PFSK-1 (cell line): ENCODE measurements around the gene CENPX.

Source experiments
- FOXP2 ChIP-seq: optimal IDR thresholded peaks from 2 replicates; pipeline ENCODE3; 2011; ENCODE audit warnings: borderline replicate concordance, control low read depth, inconsistent platforms; ENCODE audit not compliant: insufficient read depth; ENCODE audit errors: extremely low read length, extremely low read depth
- POLR2AphosphoS5 ChIP-seq: IDR thresholded peaks from 2 replicates; pipeline ENCODE4 v1.6.1; 2012; ENCODE audit warnings: low read depth, mild to moderate bottlenecking, control low read depth, low read length, moderate library complexity
- REST ChIP-seq, 2 experiments: IDR thresholded peaks; 2 replicates each; pipeline versions ENCODE4 v1.6.1 to v1.8.0; 2011 to 2012; ENCODE audit warnings: low read depth in 2 of 2, low read length in 2 of 2, control low read depth in 1 of 2, inconsistent platforms in 1 of 2, mild to moderate bottlenecking in 1 of 2, moderate library complexity in 1 of 2; ENCODE audit not compliant: insufficient read depth in 1 of 2
- SIN3A ChIP-seq: IDR thresholded peaks from 2 replicates; pipeline ENCODE4 v1.6.1; 2012; ENCODE audit warnings: mild to moderate bottlenecking, low read length, moderate library complexity, borderline replicate concordance; ENCODE audit not compliant: insufficient read depth
- TAF1 ChIP-seq: IDR thresholded peaks from 2 replicates; pipeline ENCODE4 v1.6.1; 2012; ENCODE audit warnings: low read length, control low read depth, borderline replicate concordance; ENCODE audit not compliant: insufficient read depth

The CENPX gene

GRCh38 chr17:82049106-82049505, 26.4 kb upstream of the CENPX start:
- TF ChIP-seq SIN3A = no peak
- TF ChIP-seq FOXP2 = no peak
- TF ChIP-seq POLR2AphosphoS5 = no peak
- TF ChIP-seq TAF1 = no peak
- no peak for TF ChIP-seq REST (IDR thresholded peaks at IDR 0.05; ENCODE audit: insufficient read depth in 1 of 2, low read depth in 2 of 2, low read length in 2 of 2)

- no peak for TF ChIP-seq POLR2AphosphoS5
Measured at GRCh38 chr17:82048571-82048971, 25.9 kb upstream of the CENPX start.

- TF ChIP-seq REST (IDR thresholded peaks at IDR 0.05; ENCODE audit: insufficient read depth in 1 of 2, low read depth in 2 of 2, low read length in 2 of 2) (no peak), SIN3A (no peak), POLR2AphosphoS5 (no peak), TAF1 (no peak), FOXP2 (no peak)
Measured at GRCh38 chr17:82047914-82048570, 25.4 kb upstream of the CENPX start.

- no peak for TF ChIP-seq FOXP2
- no peak for TF ChIP-seq POLR2AphosphoS5
- no peak for TF ChIP-seq TAF1
- TF ChIP-seq SIN3A = no peak
- TF ChIP-seq REST (IDR thresholded peaks at IDR 0.05; ENCODE audit: insufficient read depth in 1 of 2, low read depth in 2 of 2, low read length in 2 of 2) = no peak
Measured at GRCh38 chr17:82047379-82047778, 24.7 kb upstream of the CENPX start.

- TF ChIP-seq POLR2AphosphoS5 = no peak
- no peak for TF ChIP-seq FOXP2
- no peak for TF ChIP-seq REST (IDR thresholded peaks at IDR 0.05; ENCODE audit: insufficient read depth in 1 of 2, low read depth in 2 of 2, low read length in 2 of 2)
- no peak for TF ChIP-seq TAF1
- TF ChIP-seq SIN3A = no peak
Measured at GRCh38 chr17:82046903-82047302, 24.2 kb upstream of the CENPX start.
